Activated T-helper 1 cell treated with anti-CD3 and anti-CD28 coated beads, Interleukin-2, amount 50 U/mL, for 16 hours (primary cell): ENCODE data around the gene KIF27.
"Not testable (repeated sequence)": the region's sequence is repeated elsewhere in the genome, so short reads cannot be mapped to it uniquely, and the experiment has no call there.

Source experiments
- DNase-seq, 2 donors: peaks; one replicate each; pipeline ENCODE4 v3.0.0-alpha.2; 2020; ENCODE audit warnings: low read depth in 1 of 2, low spot score in 1 of 2

Gene KIF27

DNA sequence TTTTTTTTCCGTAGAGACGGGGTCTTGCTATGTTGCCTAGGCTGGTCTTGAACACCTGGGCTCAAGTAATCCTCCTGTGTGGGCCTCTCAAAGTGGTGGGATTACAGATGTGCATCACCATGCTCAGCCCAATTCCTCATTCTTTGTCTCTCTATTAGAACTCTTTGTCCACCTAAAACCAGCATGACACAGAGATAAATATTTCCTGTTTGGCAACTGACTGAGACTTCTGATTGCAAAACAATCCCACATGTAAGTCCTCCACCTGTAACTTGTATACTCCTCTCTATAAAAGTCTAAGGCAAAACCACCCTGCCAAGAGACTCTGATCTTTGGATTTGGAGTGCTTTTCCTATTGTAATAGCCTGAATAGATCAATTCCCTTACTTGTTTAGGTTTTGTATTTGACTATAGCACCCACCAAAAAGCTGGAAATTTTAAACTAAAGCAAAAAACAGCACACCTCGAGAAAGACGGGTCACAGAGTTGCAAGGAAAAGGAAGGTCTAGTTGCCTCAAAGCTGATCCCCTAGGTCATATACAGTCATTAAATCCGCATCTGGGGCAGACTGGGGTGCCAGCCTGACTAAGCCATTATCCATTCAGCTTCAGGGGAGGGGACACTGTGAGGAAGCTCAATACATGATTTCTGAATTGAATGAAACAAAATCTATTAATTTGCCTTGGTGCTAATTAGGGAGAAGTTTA, 13.5 kb upstream of the KIF27 start:
- no peak for DNase-seq

GRCh38 chr9:83933790-83934189, 12.6 kb upstream of the KIF27 start:
- DNase-seq, result no peak

- DNase-seq, result no peak
These were observed 11.6 kb upstream of the KIF27 start for GRCh38 chr9:83932851-83933250.

GRCh38 chr9:83932011-83932410, 10.8 kb upstream of the KIF27 start:
- no peak for DNase-seq

DNA sequence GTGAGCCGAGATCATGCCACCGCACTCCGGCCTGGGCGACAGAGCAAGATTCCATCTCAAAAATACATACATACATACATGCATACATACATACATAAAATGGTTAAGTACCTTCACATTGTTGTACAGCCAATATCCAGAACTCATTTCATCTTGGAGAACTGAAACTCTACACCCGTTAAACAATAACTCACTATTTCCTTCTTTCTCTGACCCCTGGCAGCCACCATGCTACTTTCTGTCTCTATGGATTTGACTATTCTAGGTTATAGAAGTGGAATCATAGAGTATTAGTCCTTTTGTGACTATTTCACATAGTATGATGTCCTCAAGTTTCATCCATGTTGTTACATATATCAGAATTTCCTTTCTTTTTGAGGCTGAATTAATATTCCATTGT, 9.6 kb upstream of the KIF27 start:
- no peak for DNase-seq

DNA sequence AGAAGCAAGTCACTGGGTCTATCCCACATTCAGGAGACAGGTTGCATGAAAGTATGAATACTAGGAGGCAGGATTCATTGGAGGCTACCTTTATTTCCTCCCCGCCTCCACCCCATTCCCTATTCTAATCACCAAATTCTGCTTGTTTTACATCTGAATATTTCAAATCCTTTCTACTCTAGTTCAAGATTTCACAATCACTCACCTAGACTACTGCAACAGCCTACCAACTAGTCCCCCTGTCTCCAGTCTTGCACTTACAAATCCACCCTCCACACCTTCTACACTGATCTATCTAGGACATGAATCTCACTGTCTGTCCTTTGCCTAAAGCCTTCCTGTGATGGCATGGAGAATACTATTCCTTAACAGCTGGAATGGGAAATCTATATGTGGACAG, 6.4 kb upstream of the KIF27 start:
- no peak for DNase-seq

DNA sequence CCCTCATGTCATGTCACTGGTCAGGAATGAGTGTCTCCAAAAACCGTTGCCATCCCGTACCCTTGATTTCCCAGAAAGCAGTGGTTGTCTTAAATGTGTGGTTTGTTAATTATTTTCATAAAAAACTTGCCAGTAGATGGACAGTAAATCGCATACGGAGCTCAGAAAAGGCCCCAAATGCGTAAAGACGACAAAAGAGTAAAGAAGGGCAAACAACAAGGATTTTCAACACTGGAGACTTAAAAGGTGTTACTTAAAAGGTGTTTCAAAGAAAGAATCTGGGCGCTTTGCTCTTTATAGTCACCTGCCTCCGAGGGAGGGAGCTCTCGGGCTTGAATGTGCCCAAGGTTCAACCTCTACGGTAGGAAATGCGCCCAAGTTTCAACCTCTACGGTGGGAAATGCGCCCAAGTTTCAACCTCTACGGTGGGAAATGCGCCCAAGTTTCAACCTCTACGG, 734 bp downstream of the KIF27 start:
- no peak for DNase-seq

GRCh38 chr9:83919111-83919510, 2.1 kb downstream of the KIF27 start:
- DNase-seq, result no peak

GRCh38 chr9:83912194-83912593, 9.0 kb downstream of the KIF27 start:
- DNase-seq, result not testable (repeated sequence)

GRCh38 chr9:83906144-83906543, 15.1 kb downstream of the KIF27 start:
- no peak for DNase-seq

- not testable (repeated sequence) for DNase-seq
These were observed 20.6 kb downstream of the KIF27 start for GRCh38 chr9:83900615-83901014.

- not testable (repeated sequence) for DNase-seq
These were observed 26.9 kb downstream of the KIF27 start for GRCh38 chr9:83894301-83894700.

DNA sequence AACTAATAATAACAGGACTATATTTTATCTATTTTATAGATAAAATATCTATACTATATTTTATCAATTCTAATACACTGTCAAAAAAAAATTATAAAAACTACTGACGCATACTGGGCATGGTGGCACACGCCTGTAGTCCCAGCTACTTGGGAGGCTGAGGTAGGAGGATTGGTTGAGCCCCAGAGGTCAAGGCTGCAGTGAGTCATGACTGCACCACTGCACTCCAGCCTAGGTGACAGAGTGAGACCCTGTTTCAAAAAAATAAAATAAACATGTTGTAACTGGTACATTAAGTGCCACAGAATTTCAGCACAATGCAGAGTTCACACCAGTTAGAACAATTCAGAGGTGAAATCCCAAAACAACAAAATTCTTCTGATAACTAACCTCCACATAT, 34.7 kb downstream of the KIF27 start:
- not testable (repeated sequence) for DNase-seq

DNA sequence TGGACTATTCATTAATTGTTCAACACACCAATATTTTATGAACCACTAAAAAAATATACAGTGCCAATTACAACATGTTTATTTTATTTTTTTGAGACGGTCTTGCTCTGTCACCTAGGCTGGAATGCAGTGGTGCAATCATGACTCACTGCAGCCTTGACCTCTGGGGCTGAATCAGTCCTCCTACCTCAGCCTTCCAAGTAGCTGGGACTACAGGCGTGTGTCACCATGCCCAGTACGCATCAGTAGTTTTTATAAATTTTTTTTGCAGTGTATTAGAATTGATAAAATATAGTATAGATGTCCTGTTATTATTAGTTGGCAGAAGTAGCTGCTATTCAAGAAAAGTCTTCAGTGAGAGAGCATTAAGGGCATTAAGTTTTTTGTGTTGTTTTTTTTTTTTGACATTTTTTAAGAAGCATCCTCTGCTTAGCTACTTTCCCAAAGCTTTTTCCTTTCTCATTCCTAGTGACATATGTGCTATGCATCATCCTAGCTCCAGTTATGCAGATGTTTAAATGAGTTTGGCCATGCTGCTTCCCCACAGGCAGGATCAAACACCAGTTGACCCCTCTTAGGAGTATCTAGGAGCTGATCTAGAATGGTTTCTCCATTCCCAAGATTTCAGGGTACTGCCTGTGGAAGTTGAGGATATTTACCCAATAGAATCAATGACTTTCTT, 35.5 kb downstream of the KIF27 start:
- DNase-seq, result not testable (repeated sequence)

DNA sequence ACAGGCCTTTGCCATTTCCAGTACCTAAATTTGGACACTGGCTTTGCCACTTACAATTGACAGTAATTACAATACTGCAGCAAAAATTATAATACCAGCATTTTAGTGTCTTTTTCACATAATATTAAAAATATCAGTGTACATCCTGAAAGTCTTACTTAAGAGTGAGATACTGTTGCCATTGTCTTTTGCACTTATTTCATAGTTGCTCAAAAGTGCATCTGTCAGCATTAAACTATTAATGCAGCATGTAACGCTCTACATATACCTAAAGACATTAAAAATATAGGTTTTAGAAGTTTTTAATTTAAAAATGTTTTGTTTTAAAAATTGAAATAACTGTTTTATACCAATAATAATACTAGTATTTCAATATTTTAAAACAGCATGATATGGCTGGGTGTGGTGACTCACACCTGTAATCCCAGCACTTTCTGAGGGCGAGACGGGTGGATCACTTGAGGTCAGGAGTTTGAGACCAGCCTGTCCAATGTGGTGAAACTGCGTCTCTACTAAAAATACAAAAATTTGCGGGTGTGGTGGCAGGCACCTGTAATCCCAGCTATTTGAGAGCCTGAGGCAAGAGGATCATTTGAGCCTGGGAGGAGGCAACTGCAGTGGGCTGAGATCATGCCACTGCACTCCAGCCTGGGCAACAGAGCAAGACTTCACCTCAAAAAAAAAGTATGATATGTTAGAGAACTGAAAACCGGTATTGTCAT, 39.4 kb downstream of the KIF27 start:
- DNase-seq, result not testable (repeated sequence)

- DNase-seq, result not testable (repeated sequence)
These were observed 45.7 kb downstream of the KIF27 start for GRCh38 chr9:83875559-83875958.

GRCh38 chr9:83849895-83850294, 71.3 kb downstream of the KIF27 start:
- DNase-seq, result not testable (repeated sequence)

GRCh38 chr9:83837070-83837643, 84.1 kb downstream of the KIF27 start:
- DNase-seq, result not testable (repeated sequence)

GRCh38 chr9:83830426-83831071, 90.7 kb downstream of the KIF27 start:
- DNase-seq, result not testable (repeated sequence)

DNA sequence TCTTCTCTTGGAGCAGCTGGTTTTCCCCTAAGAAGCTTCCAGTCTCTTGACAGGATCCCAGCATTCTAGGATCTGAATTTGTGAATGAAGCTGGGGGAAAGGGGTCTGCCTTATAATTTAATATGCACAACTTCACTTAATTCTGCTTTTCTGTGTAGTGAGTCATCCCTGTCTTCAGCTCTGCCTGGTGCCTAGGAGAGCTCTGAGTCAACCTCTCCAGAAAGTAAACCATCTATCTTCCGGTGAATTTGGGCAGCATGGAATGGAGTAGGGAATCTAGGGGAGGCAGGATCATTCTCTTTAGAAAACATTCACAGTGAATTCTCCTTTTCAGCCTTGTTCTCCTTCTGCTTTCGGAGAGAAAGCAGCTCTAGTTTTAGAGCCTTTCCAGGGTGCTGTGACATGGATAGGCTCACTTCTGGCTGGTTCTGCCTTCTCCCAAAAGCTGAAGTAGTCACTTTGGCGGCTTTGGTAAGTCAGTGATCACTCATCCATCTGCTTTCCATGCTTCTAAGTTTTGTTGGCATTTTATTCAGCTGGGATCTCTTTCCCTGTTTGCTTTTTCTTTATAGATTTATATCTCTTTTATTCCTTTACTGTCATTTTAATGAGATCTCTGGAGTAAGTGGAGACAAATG, 96.1 kb downstream of the KIF27 start:
- not testable (repeated sequence) for DNase-seq
